Measurements from ENCODE around the gene NOTUM.

NOTUM gene

GRCh38 chr17:81908793-81909192 lies 52.2 kb downstream of the NOTUM start:
- no peak for DNase-seq

GRCh38 chr17:81907219-81908145 lies 53.5 kb downstream of the NOTUM start:
- DNase-seq, result no peak

- no peak for DNase-seq
These were observed 54.3 kb downstream of the NOTUM start for GRCh38 chr17:81906476-81907218.

- DNase-seq, result no peak
These were observed 55.0 kb downstream of the NOTUM start for GRCh38 chr17:81905993-81906392.

DNA sequence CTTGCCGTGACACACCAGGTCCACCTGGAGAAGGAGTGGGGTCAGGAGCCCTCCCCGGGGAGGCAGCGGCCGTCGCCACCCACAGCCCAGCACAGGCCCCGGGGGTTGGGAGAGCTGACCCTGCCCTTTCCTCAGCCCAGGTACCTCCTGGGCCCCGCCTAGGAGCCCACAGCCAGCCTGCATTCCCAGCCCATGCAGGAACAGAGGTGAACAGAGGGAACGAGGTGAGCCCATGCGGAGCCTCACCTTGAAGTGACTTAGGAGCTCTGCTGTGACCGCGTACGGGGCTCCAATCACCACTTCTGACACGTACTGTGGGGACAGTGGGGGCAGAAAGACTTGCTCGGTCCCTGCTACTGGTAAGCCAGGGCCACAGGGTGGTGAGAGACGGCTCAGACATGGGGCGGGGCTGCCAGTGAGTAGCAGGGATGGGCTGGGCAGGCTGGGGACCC lies 55.5 kb downstream of the NOTUM start:
- no peak for DNase-seq

DNA sequence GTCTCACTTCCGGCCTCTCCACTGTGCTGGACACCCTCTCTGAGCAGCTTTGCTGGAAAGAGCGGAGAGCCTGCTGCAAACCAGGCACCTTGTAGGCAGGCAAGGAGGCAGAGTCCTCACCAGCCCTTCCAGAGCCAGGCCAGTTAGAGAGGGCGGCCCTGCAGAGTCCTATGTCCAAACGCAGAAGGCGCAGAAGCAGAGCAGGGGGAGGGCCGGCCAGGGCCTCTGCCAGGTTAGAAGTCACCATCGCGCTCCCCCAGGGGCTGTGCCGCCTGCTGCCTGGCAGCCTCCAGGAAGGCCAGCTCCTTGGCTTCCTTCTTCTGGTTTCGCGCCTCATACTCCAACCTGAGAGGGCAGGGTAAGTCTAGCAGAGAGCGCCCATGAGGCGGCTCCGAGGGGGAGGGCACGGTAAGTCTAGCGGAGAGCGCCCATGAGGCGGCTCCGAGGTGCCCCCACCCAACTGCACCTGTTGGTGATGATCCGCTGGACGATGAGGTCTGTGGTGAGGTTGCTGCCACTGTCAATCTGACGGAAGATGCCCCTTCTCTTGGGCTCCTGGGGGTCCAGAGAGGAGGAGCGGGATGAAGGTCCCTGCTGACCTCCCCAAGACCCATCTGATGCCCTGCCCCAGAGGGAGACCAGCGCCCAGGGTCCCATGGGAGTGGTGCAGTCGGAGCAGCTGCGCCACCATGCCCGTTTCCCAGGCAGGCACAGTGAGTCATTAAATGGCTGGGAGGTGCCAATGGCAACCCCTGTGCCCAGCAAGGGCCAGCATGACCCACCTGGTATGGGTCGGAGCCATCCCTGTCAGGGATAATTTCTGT lies 56.2 kb downstream of the NOTUM start:
- no peak for DNase-seq

- DNase-seq, result no peak
These were observed 56.9 kb downstream of the NOTUM start for GRCh38 chr17:81903896-81904599.

- no peak for DNase-seq
These were observed 57.6 kb downstream of the NOTUM start for GRCh38 chr17:81903415-81903831.

DNA sequence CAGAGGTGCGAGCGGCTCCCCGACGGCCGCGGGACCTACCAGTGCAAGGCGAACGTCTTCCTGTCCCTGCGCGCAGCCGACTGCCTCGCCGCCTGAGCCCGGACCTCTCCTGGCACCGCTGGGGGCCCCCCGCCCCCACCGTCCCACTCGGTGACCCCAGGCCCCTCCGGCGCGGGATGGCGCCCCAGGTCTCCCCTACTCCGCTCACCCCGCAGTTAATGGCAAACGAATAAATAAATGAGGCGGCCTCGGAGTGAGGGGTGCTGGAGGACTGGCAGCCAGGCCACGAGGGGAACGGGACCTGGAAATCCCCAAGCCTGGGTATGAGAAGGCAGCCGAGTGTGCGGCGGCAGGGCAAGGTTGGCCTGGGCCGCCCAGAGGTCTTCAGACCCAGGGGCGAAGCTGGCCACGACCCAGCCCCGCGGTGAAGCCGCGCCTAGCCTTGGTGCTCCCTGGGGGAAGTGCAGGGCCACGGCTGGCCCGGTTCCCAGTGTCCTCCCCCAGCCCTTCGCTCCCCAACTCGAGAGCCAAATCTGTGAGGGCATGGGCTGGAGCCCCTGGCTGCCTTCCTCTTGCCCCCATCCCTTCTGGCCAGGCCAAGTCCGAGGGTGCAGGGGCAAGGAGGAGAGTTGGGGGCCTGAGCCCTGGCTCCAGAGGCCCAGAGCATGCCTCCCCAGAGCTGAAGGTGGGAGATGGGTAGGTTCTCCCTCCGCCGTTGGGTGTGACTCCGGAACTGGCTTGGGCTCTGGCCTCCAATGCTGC lies 58.2 kb downstream of the NOTUM start:
- no peak for DNase-seq
